Esophagus squamous epithelium (tissue), 4 donors: ENCODE data around the gene PARP9.

ENCODE experiments used
- CTCF ChIP-seq, 6 experiments: fragments of 450-650 bp in 4 of 6; fragments of 200-600 bp in 2 of 6; sonication (generic) in 2 of 6; IDR thresholded peaks; one replicate each; pipeline ENCODE4 v1.5.1; 2016 to 2019; ENCODE audit warnings: antibody characterized with exemption in 6 of 6, mild to moderate bottlenecking in 4 of 6, moderate library complexity in 4 of 6
- POLR2A ChIP-seq, 4 donors: fragments of 450-650 bp; IDR thresholded peaks; one replicate each; pipeline ENCODE4 v1.6.1; 2017; ENCODE audit warnings: antibody characterized with exemption in 4 of 4, mild to moderate bottlenecking in 4 of 4, moderate library complexity in 3 of 4

DNA sequence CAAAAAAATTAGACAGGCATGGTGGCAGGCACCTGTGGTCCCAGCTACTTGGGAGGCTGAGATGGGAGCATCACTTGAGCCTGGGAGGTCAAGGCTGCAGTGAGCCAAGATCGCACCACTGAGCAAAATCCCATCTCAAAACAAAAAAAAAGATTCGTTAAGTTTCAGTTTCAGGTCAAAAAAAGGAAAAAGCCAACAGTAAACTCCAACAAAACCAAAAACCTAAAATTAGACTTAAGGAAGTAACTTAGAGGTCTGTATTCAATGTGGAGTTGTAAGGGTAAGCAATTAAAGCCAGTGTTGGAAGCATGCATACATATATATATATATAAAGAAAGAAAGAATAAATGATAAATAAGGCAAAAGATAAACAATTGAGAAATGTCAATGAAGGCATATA, 61.2 kb downstream of the PARP9 start:
- TF ChIP-seq CTCF (IDR thresholded peaks at IDR 0.05) (no peak), POLR2A (IDR thresholded peaks at IDR 0.05) (no peak)
